HEK293 (cell line): ENCODE data around the gene TEP1.

Experiments
- CTCF ChIA-PET: fragments of 350-600 bp; formaldehyde crosslinking; extraction: SDS; loops from one replicate; lab custom pipeline; 2021; ENCODE audit warnings: antibody characterized with exemption; lab: Yijun Ruan, JAX
- POLR2A ChIA-PET: fragments of 300-600 bp; formaldehyde crosslinking; extraction: SDS; loops from one replicate; lab custom pipeline; 2020; ENCODE audit warnings: antibody characterized with exemption, inconsistent platforms; lab: Yijun Ruan, JAX
- H3K27ac ChIP-seq: fragments of 200-500 bp; sonication (Bioruptor generic); 2 replicates; pipeline ENCODE4 v1.5.1; 2014; ENCODE audit warnings: low read depth, low read length, control low read depth, inconsistent platforms; ENCODE audit errors: extremely low read depth
- H3K36me3 ChIP-seq, 2 experiments: fragments of 200-500 bp in 1 of 2; sonication (Bioruptor generic) in 1 of 2; 1 replicate in 1 of 2; 2 replicates in 1 of 2; pipeline ENCODE4 v1.5.1; 2014 to 2017; ENCODE audit warnings: inconsistent platforms in 2 of 2, low read length in 2 of 2; ENCODE audit not compliant: control insufficient read depth in 2 of 2, insufficient read depth in 1 of 2
- H3K4me1 ChIP-seq: fragments of 200-500 bp; sonication (Bioruptor generic); 2 replicates; pipeline ENCODE4 v1.5.1; 2014; ENCODE audit warnings: mild to moderate bottlenecking, low read length, inconsistent platforms; ENCODE audit not compliant: control insufficient read depth, insufficient read depth
- H3K4me3 ChIP-seq: 2 replicates; pipeline ENCODE4 v1.5.1; 2011; ENCODE audit warnings: low read depth, mild to moderate bottlenecking, control low read depth, low read length, moderate library complexity
- H3K9me3 ChIP-seq: fragments of 200-500 bp; sonication (Bioruptor generic); 2 replicates; pipeline ENCODE4 v1.5.1; 2014; ENCODE audit warnings: low read depth, low read length, inconsistent platforms; ENCODE audit not compliant: control insufficient read depth, insufficient read depth
- MYNN ChIP-seq: fragments of 450-650 bp; formaldehyde crosslinking; IDR thresholded peaks from 2 replicates; pipeline ENCODE4 v1.5.1; 2016; ENCODE audit warnings: missing biosample characterization, missing genetic modification characterization, borderline replicate concordance
- OVOL3 ChIP-seq: fragments of 450-650 bp; formaldehyde crosslinking; IDR thresholded peaks from 2 replicates; pipeline ENCODE4 v1.5.1; 2016; ENCODE audit warnings: missing biosample characterization, missing genetic modification characterization
- RBAK ChIP-seq: fragments of 450-650 bp; formaldehyde crosslinking; IDR thresholded peaks from 2 replicates; pipeline ENCODE4 v1.5.1; 2016; ENCODE audit warnings: missing biosample characterization, missing genetic modification characterization
- YY1 ChIP-seq: fragments of 450-650 bp; formaldehyde crosslinking; IDR thresholded peaks from 2 replicates; pipeline ENCODE4 v1.5.1; 2018; ENCODE audit warnings: missing biosample characterization, missing genetic modification characterization
- ZNF112 ChIP-seq: fragments of 450-650 bp; formaldehyde crosslinking; IDR thresholded peaks from 2 replicates; pipeline ENCODE4 v1.5.0; 2017; ENCODE audit warnings: missing biosample characterization, missing genetic modification characterization
- ZNF138 ChIP-seq: fragments of 450-650 bp; formaldehyde crosslinking; IDR thresholded peaks from 2 replicates; pipeline ENCODE4 v1.5.1; 2016; ENCODE audit warnings: missing biosample characterization, missing genetic modification characterization, borderline replicate concordance
- ZNF146 ChIP-seq: fragments of 450-650 bp; formaldehyde crosslinking; IDR thresholded peaks from 2 replicates; pipeline ENCODE4 v1.5.1; 2016; ENCODE audit warnings: missing biosample characterization, missing genetic modification characterization
- ZNF169 ChIP-seq: fragments of 450-650 bp; formaldehyde crosslinking; IDR thresholded peaks from 2 replicates; pipeline ENCODE4 v1.5.1; 2016; ENCODE audit warnings: missing biosample characterization, missing genetic modification characterization
- ZNF2 ChIP-seq: fragments of 450-650 bp; formaldehyde crosslinking; IDR thresholded peaks from 2 replicates; pipeline ENCODE4 v1.5.1; 2016; ENCODE audit warnings: missing biosample characterization, missing genetic modification characterization
- ZNF211 ChIP-seq: fragments of 450-650 bp; formaldehyde crosslinking; IDR thresholded peaks from 2 replicates; pipeline ENCODE4 v1.5.1; 2016; ENCODE audit warnings: low read depth, missing biosample characterization, missing genetic modification characterization
- ZNF274 ChIP-seq, 2 experiments: fragments of 200-500 bp in 1 of 2; fragments of 450-650 bp in 1 of 2; sonication (Bioruptor generic) in 1 of 2; formaldehyde crosslinking in 1 of 2; IDR thresholded peaks; 2 replicates each; pipeline versions ENCODE4 v1.5.1 to v1.6.1; 2014 to 2016; ENCODE audit warnings: borderline replicate concordance in 1 of 2, inconsistent platforms in 1 of 2, low read length in 1 of 2, missing biosample characterization in 1 of 2, missing genetic modification characterization in 1 of 2
- ZNF335 ChIP-seq: fragments of 450-650 bp; formaldehyde crosslinking; conservative IDR thresholded peaks from 2 replicates; pipeline ENCODE4 v1.5.1; 2016; ENCODE audit warnings: missing biosample characterization, missing genetic modification characterization
- ZNF391 ChIP-seq: fragments of 450-650 bp; formaldehyde crosslinking; IDR thresholded peaks from 2 replicates; pipeline ENCODE4 v1.5.1; 2016; ENCODE audit warnings: low read depth, missing biosample characterization, missing genetic modification characterization, borderline replicate concordance
- ZNF501 ChIP-seq: fragments of 450-650 bp; formaldehyde crosslinking; IDR thresholded peaks from 2 replicates; pipeline ENCODE4 v1.5.1; 2016; ENCODE audit warnings: missing biosample characterization, missing genetic modification characterization
- ZNF548 ChIP-seq: fragments of 450-650 bp; formaldehyde crosslinking; IDR thresholded peaks from 2 replicates; pipeline ENCODE4 v1.5.1; 2016; ENCODE audit warnings: missing biosample characterization, missing genetic modification characterization
- ZNF610 ChIP-seq: fragments of 450-650 bp; formaldehyde crosslinking; IDR thresholded peaks from 2 replicates; pipeline ENCODE4 v1.5.1; 2016; ENCODE audit warnings: missing biosample characterization, missing genetic modification characterization, borderline replicate concordance
- ZNF629 ChIP-seq: fragments of 450-650 bp; formaldehyde crosslinking; IDR thresholded peaks from 2 replicates; pipeline ENCODE4 v1.5.1; 2017; ENCODE audit warnings: missing biosample characterization, missing genetic modification characterization
- ZNF654 ChIP-seq: fragments of 450-650 bp; formaldehyde crosslinking; IDR thresholded peaks from 2 replicates; pipeline ENCODE4 v1.5.1; 2016; ENCODE audit warnings: low read depth, missing biosample characterization, missing genetic modification characterization
- ZNF747 ChIP-seq: fragments of 450-650 bp; formaldehyde crosslinking; IDR thresholded peaks from 2 replicates; pipeline ENCODE4 v1.5.1; 2016; ENCODE audit warnings: missing biosample characterization, missing genetic modification characterization
- ZSCAN30 ChIP-seq: fragments of 450-650 bp; IDR thresholded peaks from 2 replicates; pipeline ENCODE4 v1.5.1; 2018; ENCODE audit warnings: missing biosample characterization, mild to moderate bottlenecking, missing genetic modification characterization, moderate library complexity
- TF ChIP-seq, protein P1 (sequence below): fragments of 450-650 bp; formaldehyde crosslinking; conservative IDR thresholded peaks from 2 replicates; pipeline ENCODE4 v1.5.1; 2016; ENCODE audit warnings: low read depth, missing biosample characterization, missing genetic modification characterization
- TF ChIP-seq, protein P2 (sequence below): fragments of 450-650 bp; formaldehyde crosslinking; IDR thresholded peaks from 2 replicates; pipeline ENCODE4 v1.5.1; 2016; ENCODE audit warnings: missing biosample characterization, missing genetic modification characterization
- TF ChIP-seq, protein P3 (sequence below): fragments of 450-650 bp; formaldehyde crosslinking; IDR thresholded peaks from 2 replicates; pipeline ENCODE4 v1.5.1; 2016; ENCODE audit warnings: missing biosample characterization, missing genetic modification characterization
- TF ChIP-seq, protein P4 (sequence below): fragments of 450-650 bp; formaldehyde crosslinking; IDR thresholded peaks from 2 replicates; pipeline ENCODE4 v1.5.1; 2016; ENCODE audit warnings: missing biosample characterization, missing genetic modification characterization

The TEP1 gene

DNA sequence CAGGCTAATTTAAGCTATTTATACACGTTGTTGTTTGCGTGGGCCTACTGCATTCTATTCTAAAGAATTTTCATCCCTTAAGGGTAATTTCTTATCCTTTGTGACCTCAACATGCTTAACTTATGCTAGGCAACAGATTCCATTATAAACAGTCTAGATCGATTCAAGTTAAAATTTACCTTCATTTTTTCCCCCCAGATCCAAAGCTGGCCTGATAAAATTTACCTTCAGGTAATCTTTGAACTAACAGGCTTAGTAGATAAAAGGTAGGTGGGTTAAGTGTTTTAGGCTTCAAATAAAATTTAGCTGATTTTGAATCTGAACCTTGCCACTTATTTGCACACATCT lies 79.8 kb downstream of the TEP1 start:
- Histone ChIP-seq H3K27ac (0 out of 2 replicates have a peak overlapping the region, but pooled peaks have one; percentile 20), H3K9me3 (no peaks in the 10 kb centered on the region), H3K4me3 (peak overlapping the region; percentile 23), H3K4me1 (peaks cover 6% of the 10 kb centered on the region), H3K36me3 (peaks cover 0 to 14% of the 10 kb centered on the region in 2 experiments; a peak in 2 of 3 replicates)
- ChIA-PET CTCF (interaction anchor here (0.6 kb wide), 2 partner anchors 114 to 145 kb away, joined by 3 to 4 read pairs; no protein-coding TSS in a partner anchor), POLR2A (interaction anchor here (3.7 kb wide), 1 partner anchor 9 kb away, joined by 57 read pairs; the partner anchor contains the start of gene PARP2)
- TF ChIP-seq RBAK (tag by site-specific recombination) (no peak), ZNF629 (tag by site-specific recombination) (peak; percentile 2; the same call in 1 of the 2 replicates)
- TF ChIP-seq, protein P1, sequence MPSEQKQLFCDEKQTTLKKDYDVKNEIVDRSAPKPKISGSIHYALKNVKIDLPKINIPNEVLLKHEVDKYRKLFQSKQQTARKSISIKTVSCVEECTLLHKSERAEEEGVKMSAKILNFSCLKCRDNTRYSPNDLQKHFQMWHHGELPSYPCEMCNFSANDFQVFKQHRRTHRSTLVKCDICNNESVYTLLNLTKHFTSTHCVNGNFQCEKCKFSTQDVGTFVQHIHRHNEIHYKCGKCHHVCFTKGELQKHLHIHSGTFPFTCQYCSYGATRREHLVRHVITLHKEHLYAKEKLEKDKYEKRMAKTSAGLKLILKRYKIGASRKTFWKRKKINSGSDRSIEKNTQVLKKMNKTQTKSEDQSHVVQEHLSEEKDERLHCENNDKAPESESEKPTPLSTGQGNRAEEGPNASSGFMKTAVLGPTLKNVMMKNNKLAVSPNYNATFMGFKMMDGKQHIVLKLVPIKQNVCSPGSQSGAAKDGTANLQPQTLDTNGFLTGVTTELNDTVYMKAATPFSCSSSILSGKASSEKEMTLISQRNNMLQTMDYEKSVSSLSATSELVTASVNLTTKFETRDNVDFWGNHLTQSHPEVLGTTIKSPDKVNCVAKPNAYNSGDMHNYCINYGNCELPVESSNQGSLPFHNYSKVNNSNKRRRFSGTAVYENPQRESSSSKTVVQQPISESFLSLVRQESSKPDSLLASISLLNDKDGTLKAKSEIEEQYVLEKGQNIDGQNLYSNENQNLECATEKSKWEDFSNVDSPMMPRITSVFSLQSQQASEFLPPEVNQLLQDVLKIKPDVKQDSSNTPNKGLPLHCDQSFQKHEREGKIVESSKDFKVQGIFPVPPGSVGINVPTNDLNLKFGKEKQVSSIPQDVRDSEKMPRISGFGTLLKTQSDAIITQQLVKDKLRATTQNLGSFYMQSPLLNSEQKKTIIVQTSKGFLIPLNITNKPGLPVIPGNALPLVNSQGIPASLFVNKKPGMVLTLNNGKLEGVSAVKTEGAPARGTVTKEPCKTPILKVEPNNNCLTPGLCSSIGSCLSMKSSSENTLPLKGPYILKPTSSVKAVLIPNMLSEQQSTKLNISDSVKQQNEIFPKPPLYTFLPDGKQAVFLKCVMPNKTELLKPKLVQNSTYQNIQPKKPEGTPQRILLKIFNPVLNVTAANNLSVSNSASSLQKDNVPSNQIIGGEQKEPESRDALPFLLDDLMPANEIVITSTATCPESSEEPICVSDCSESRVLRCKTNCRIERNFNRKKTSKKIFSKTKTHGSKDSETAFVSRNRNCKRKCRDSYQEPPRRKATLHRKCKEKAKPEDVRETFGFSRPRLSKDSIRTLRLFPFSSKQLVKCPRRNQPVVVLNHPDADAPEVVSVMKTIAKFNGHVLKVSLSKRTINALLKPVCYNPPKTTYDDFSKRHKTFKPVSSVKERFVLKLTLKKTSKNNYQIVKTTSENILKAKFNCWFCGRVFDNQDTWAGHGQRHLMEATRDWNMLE: no peak
- TF ChIP-seq, protein P2, sequence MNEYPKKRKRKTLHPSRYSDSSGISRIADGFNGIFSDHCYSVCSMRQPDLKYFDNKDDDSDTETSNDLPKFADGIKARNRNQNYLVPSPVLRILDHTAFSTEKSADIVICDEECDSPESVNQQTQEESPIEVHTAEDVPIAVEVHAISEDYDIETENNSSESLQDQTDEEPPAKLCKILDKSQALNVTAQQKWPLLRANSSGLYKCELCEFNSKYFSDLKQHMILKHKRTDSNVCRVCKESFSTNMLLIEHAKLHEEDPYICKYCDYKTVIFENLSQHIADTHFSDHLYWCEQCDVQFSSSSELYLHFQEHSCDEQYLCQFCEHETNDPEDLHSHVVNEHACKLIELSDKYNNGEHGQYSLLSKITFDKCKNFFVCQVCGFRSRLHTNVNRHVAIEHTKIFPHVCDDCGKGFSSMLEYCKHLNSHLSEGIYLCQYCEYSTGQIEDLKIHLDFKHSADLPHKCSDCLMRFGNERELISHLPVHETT (tag by site-specific recombination): 0 out of 2 replicates have a peak, but pooled peaks have one; percentile 3

DNA sequence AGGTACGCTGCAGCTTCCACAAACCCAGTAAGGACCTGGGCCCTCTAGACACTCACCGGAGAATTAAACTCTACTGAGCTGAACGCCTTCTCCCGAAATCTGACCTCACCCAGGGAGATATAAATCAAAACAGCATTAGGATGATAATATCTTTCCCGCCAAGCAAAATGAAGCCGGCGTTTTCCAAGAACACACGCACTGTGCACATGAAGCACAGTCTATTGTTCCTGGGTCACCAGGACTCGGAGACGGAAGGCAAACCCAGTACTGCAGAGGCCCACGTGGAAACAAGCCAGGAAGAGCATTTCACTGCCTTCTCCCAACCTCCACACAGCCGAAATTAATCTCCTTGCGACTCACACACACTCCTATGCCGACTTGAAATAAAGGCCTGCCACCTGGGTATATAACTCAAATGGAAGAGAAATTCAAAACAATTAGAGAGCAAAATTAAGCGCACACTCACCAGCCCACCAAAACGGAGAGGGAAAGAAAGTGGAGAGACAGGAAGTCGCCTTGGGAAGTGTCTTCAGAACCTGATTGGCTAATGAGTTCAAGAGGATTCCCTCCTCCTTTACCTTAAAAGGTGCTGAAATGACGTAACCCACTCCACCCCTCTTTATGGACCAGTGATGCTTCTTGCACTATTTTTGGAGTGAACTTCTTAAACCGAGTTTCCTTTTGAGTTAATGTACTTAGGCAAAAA lies 80.4 kb downstream of the TEP1 start, which contains the start of gene CCNB1IP1:
Gene CCNB1IP1, minus strand, starts transcription at position 492 of the 706 bp plus-strand sequence. CDS start 16,756 bp downstream, outside the sequence.
- Histone ChIP-seq H3K36me3 (peaks cover 0 to 18% of the 10 kb centered on the region in 2 experiments; a peak in 2 of 3 replicates), H3K4me3 (peak within 1 kb of the TSS; percentile 58), H3K9me3 (no peaks in the 10 kb centered on the region), H3K27ac (peak within 1 kb of the TSS; percentile 76), H3K4me1 (peaks cover 6% of the 10 kb centered on the region)
- ChIA-PET POLR2A (interaction anchor here (0.8 to 3.7 kb wide), 4 partner anchors 9 to 129 kb away, joined by 3 to 57 read pairs (median 4); partner anchors contain the start of genes APEX1, OSGEP, PARP2 and PIP4P1), CTCF (interaction anchor here (0.5 to 1.4 kb wide), 3 partner anchors 8 to 145 kb away, joined by 3 to 5 read pairs (median 3); no protein-coding TSS in a partner anchor)
- TF ChIP-seq ZNF391 (tag by site-specific recombination) (no peak), ZNF548 (no peak), OVOL3 (no peak; the same call in 1 of the 2 replicates), ZSCAN30 (no peak), ZNF274 (IDR thresholded peaks at IDR 0.05; ENCODE audit: low read length) (no peak), ZNF274 (tag by site-specific recombination; IDR thresholded peaks at IDR 0.05; ENCODE audit: borderline replicate concordance) (no peak), ZNF112 (tag by site-specific recombination) (no peak), ZNF501 (tag by site-specific recombination) (no peak; the same call in 1 of the 2 replicates), ZNF138 (tag by site-specific recombination) (no peak), ZNF2 (tag by site-specific recombination) (peak; percentile 70; the same call in 1 of the 2 replicates), ZNF169 (no peak), ZNF211 (tag by site-specific recombination) (no peak), ZNF629 (tag by site-specific recombination) (peak; percentile 85), ZNF610 (tag by site-specific recombination) (no peak; the same call in 1 of the 2 replicates), ZNF654 (no peak), MYNN (tag by site-specific recombination) (no peak), YY1 (tag by site-specific recombination) (no peak), ZNF146 (tag by site-specific recombination) (no peak), ZNF335 (tag by site-specific recombination) (peak; percentile 79), ZNF747 (no peak)
- TF ChIP-seq, protein P3, sequence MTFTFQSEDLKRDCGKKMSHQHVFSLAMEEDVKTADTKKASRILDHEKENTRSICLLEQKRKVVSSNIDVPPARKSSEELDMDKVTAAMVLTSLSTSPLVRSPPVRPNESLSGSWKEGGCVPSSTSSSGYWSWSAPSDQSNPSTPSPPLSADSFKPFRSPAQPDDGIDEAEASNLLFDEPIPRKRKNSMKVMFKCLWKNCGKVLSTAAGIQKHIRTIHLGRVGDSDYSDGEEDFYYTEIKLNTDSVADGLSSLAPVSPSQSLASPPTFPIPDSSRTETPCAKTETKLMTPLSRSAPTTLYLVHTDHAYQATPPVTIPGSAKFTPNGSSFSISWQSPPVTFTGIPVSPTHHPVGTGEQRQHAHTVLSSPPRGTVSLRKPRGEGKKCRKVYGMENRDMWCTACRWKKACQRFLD (tag by site-specific recombination): no peak
- TF ChIP-seq, protein P4, sequence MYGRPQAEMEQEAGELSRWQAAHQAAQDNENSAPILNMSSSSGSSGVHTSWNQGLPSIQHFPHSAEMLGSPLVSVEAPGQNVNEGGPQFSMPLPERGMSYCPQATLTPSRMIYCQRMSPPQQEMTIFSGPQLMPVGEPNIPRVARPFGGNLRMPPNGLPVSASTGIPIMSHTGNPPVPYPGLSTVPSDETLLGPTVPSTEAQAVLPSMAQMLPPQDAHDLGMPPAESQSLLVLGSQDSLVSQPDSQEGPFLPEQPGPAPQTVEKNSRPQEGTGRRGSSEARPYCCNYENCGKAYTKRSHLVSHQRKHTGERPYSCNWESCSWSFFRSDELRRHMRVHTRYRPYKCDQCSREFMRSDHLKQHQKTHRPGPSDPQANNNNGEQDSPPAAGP (tag by site-specific recombination): peak; percentile 36; the same call in 1 of the 2 replicates
